HG03139 (cell line): ENCODE measurements around the gene FH.

Experiments used
- ATAC-seq: cut with Tn5 transposase; IDR thresholded peaks from one replicate; pipeline ENCODE4 v1.9.1; 2021; ENCODE audit not compliant: unreplicated experiment

FH gene

GRCh38 chr1:241519308-241520079, at the start of gene FH:
TSS of gene FH (minus strand) at chr1:241519755. CDS start at chr1:241519722, 33 bp downstream.
- ATAC-seq = peak; percentile 98

GRCh38 chr1:241560849-241561187, 41.3 kb upstream of the FH start:
- ATAC-seq = no peak

- ATAC-seq = no peak
Observed at GRCh38 chr1:241560146-241560848, 40.7 kb upstream of the FH start.

GRCh38 chr1:241557551-241558193, 38.1 kb upstream of the FH start:
- no peak for ATAC-seq

GRCh38 chr1:241557031-241557430, 37.5 kb upstream of the FH start:
- ATAC-seq = no peak

DNA sequence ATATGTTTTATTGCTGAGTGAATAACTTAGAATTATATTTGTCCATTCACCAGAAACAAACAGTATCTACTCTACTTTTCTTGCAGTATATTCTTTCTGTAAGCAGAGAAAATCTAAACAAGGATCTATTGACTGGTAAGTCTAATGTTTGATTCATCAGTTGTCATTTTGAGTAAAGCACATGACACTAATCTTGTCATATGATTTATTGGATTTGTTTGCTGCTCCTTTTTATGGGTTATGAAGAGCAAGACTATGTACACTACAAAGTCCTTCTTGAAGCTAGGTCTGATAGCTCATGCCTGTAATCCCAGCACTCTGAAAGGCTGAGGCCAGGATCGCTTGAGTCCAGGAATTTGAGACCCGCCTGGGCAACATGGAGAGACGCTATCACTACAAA, 36.0 kb upstream of the FH start:
- no peak for ATAC-seq

- ATAC-seq = no peak
Observed at GRCh38 chr1:241553886-241554592, 34.5 kb upstream of the FH start.

- peak; percentile 81 for ATAC-seq
Observed at GRCh38 chr1:241551759-241552638, 32.4 kb upstream of the FH start.

DNA sequence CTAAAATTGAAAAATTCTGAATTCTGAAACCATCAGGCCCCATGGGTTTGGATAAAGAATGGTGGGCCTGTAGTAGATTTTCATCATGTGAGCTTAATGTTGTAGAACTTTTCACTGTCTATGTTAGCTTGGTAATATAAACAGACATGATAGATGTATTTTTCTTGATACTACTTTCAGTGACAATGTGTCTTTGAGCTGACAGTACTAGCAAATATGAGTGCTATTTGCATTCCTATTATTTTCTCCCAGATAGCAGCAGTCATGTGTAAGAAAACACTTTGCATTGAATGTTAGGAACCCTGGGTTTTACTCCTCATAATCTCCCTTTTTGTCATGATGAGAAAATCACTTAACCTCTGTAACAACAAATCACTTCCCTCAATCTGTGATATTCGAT, 30.8 kb upstream of the FH start:
- no peak for ATAC-seq

GRCh38 chr1:241548008-241548407, 28.5 kb upstream of the FH start:
- no peak for ATAC-seq

DNA sequence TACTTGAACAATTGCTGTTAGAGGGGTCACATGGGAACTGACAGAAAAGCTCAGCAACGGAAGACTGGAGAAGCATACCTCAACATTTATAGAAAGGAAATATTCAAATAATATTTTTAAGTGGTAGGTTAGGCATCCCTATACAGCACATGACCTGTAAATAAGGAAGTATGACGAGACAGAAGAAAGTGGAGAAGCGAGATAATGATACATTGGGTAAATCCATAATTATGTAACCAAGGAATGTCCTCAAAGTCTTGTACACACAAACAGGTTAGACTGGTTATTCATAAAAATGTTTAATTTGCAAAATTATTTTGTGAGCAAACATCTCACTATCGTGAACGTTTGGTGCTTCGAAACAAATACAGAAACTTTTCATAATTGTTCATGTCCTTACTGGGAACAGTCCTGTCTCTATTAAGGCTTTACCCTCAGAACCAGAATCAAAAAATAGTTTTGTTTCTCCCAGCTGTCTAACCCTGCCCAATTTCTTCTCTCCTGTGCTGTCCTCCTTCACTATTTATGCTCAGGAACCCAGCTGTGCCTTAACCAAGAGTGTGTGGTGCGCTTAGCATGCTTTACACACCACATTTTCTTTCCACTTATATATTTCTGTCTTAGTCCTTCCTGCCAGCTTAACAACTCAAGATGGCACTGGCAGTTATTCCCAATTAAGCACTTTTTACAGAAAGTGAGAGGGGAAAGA, 22.8 kb upstream of the FH start:
- ATAC-seq = no peak

DNA sequence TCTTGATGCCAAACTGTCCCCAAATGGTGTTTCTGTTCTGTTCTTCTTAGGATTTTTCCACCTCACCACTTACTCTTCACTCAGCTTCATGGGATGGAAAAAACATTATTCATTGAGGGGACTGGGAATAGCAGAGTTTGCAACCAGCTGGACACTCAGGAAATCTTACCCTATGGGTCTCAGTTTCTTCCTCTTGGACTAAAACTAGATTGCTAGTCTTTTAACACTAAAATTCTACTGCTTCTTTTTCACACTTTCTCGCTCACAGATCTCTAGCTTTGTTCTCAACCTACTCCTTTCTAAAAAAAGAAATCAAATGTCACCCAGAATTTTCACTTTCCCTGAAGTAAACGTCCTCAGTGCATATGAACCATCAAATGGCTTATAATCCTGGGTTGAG, 17.4 kb upstream of the FH start:
- ATAC-seq = no peak

- no peak for ATAC-seq
Observed at GRCh38 chr1:241536304-241536703, 16.7 kb upstream of the FH start.

DNA sequence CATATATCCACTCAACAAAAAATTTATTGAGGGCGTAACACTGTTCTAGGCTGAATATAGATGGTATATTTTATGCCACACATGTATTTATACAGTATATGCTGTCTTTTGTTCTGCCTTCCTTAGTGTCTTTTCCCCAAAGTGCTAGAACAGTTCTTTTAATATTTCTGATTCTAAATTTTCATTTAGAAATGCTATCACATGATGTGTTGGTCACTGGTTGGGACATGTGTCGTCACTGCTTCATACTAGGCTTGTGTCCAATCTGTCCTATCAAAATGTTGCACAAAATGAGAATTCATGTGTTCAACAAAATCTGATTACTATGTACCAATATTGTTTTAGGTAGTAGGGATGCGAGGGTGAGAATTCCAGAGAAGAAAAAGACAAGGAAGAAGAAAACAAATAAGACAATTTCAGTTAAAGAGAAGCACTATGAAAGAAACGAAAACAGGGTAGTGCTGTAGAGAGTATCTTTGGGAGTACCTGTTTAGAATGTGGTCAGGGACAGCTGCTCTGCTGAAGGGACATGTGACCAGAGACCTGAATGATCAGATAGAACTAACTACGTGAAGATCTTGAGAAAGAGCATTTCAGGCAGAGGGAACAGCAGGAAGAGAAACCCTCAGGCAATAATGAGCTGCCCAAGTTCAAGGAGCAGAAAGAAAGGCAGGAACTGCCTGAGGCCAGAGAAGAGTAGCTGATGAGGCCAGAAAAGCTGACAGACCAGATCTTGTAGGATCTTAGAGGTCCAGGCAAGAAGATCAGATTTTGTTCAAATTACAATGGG, 14.0 kb upstream of the FH start:
- ATAC-seq = peak; percentile 37

- ATAC-seq = peak; percentile 54
Observed at GRCh38 chr1:241532864-241533263, 13.3 kb upstream of the FH start.

- peak; percentile 26 for ATAC-seq
Observed at GRCh38 chr1:241532162-241532531, 12.6 kb upstream of the FH start, which contains the start of gene KMO. TSS of gene KMO (plus strand) at chr1:241532378. CDS start at chr1:241532445, 67 bp downstream.

GRCh38 chr1:241531195-241532161, 11.9 kb upstream of the FH start:
- ATAC-seq = peak; percentile 61

GRCh38 chr1:241527146-241527545, 7.6 kb upstream of the FH start:
- no peak for ATAC-seq
